Skeletal muscle satellite cell (primary cell): ENCODE results near the gene HOXC12.
A peak's percentile ranks its signal among the peaks of the same experiment; 100 is the strongest.

Experiments used
- H3K27me3 ChIP-seq: 2 replicates; pipeline ENCODE4 v1.7.0; 2013; ENCODE audit warnings: low read length; ENCODE audit not compliant: control insufficient read depth, insufficient read depth
- H3K36me3 ChIP-seq: 2 replicates; pipeline ENCODE4 v1.7.0; 2013; ENCODE audit warnings: mild to moderate bottlenecking, control low read depth, low read length; ENCODE audit not compliant: insufficient read depth
- H3K4me1 ChIP-seq: 2 replicates; pipeline ENCODE4 v1.7.0; 2013; ENCODE audit warnings: low read length; ENCODE audit not compliant: control insufficient read depth, insufficient read depth
- H3K4me2 ChIP-seq: 2 replicates; pipeline ENCODE4 v1.7.0; 2013; ENCODE audit warnings: mild to moderate bottlenecking, low read length
- H3K4me3 ChIP-seq: 2 replicates; pipeline ENCODE4 v1.7.0; 2013; ENCODE audit warnings: low read length
- H3K9ac ChIP-seq: 2 replicates; pipeline ENCODE4 v1.7.0; 2013; ENCODE audit warnings: mild to moderate bottlenecking, low read depth, low read length, moderate library complexity
- H3K9me3 ChIP-seq: replicated peaks from 2 replicates; pipeline ENCODE4 v1.7.0; 2013; ENCODE audit warnings: mild to moderate bottlenecking, control low read depth, low read length

HOXC12 gene

GRCh38 chr12:53971686-53972085, 17.0 kb downstream of the HOXC12 start:
- Histone ChIP-seq H3K4me2 (peak overlapping the region; percentile 99), H3K27me3 (no peaks in the 10 kb centered on the region), H3K9me3 (no peaks in the 10 kb centered on the region), H3K4me3 (peak overlapping the region; percentile 94), H3K36me3 (peaks cover 10% of the 10 kb centered on the region), H3K4me1 (peaks cover 45% of the 10 kb centered on the region), H3K9ac (peak overlapping the region; percentile 95)

DNA sequence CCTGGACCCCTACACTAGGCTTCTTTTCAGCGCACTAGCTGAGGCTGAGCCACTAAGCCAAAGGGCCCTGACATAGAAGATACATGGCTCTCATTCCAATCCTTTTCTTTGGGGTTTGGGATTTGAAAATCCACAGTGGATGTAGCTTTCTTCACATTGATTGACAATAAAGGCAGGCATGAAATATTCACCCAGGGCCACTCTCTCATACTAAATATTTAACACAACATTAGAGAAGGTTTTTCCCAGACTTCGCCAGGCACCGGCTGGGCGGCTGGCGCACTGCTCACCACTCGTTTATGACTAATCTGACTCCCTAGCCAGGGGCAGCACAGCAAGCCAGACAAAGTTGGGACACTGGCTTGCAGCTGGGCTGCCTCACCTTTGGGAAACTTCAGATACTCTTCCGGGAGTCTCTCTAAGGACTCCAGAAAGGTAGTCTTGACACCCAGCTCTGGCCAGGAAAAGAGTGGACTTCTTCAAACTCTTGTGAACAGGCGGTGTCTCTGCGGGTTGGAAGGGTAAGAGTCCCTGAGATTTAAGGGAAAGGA, 17.5 kb downstream of the HOXC12 start:
- peaks cover 50% of the 10 kb centered on the region for H3K4me1 ChIP-seq
- H3K4me3 ChIP-seq, result peak overlapping the region; percentile 94
- peak overlapping the region; percentile 95 for H3K9ac ChIP-seq
- peak overlapping the region; percentile 99 for H3K4me2 ChIP-seq
- no peaks in the 10 kb centered on the region for H3K27me3 ChIP-seq
- peaks cover 10% of the 10 kb centered on the region for H3K36me3 ChIP-seq
- H3K9me3 ChIP-seq, result no peaks in the 10 kb centered on the region

DNA sequence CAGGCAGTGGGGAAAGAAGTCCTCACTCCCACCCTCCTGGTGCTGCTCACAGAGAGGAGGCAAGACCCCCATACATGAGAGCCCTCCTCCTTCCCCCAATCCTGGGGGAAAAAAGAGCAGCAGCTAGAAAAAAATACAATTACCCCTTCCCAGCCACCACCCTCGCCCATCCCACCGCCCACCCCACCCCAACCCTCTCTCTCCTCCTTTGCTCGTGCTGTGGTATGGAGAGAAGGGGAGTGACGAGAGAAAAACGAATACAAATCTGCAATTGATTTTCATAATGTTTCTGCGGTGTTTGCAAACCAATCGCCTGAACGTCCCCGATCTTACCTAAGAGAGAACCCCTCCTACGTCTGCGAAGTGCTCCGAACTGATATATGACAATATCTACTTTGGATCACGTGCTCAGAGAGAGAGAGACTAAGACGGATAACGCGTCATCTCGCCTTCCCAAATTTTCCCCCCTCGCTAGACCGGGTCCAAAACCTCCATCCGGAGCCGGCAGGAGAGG, 18.1 kb downstream of the HOXC12 start, which contains the start of gene HOXC11:
TSS of gene HOXC11 (plus strand) at position 405 of the 514 bp plus-strand sequence. CDS start 116 bp downstream, outside the sequence.
- H3K4me1 ChIP-seq, result peaks cover 56% of the 10 kb centered on the region
- H3K9me3 ChIP-seq, result no peaks in the 10 kb centered on the region
- peak within 1 kb of the TSS; percentile 95 for H3K9ac ChIP-seq
- peaks cover 10% of the 10 kb centered on the region for H3K36me3 ChIP-seq
- peak within 1 kb of the TSS; percentile 94 for H3K4me3 ChIP-seq
- H3K4me2 ChIP-seq, result peak within 1 kb of the TSS; percentile 99
- H3K27me3 ChIP-seq, result no peaks in the 10 kb centered on the region

- Histone ChIP-seq H3K9me3 (no peaks in the 10 kb centered on the region), H3K4me3 (peak overlapping the region; percentile 94), H3K9ac (peak overlapping the region; percentile 95), H3K4me1 (peaks cover 60% of the 10 kb centered on the region), H3K36me3 (peaks cover 10% of the 10 kb centered on the region), H3K4me2 (peak overlapping the region; percentile 99), H3K27me3 (no peaks in the 10 kb centered on the region)
Observed at GRCh38 chr12:53973236-53974042, 18.7 kb downstream of the HOXC12 start.

- Histone ChIP-seq H3K4me3 (peak within 1 kb of the TSS; percentile 94), H3K4me1 (peaks cover 60% of the 10 kb centered on the region), H3K9me3 (no peaks in the 10 kb centered on the region), H3K9ac (peak within 1 kb of the TSS; percentile 95), H3K27me3 (no peaks in the 10 kb centered on the region), H3K36me3 (peaks cover 10% of the 10 kb centered on the region), H3K4me2 (peak within 1 kb of the TSS; percentile 99)
Observed at GRCh38 chr12:53974084-53975063, 19.7 kb downstream of the HOXC12 start, which contains the start of gene HOTAIR. Gene HOTAIR, minus strand, starts transcription at chr12:53974954.

- peaks cover 10% of the 10 kb centered on the region for H3K36me3 ChIP-seq
- peaks cover 60% of the 10 kb centered on the region for H3K4me1 ChIP-seq
- no peaks in the 10 kb centered on the region for H3K9me3 ChIP-seq
- H3K4me2 ChIP-seq, result peak overlapping the region; percentile 99
- peak overlapping the region; percentile 95 for H3K9ac ChIP-seq
- peak overlapping the region; percentile 94 for H3K4me3 ChIP-seq
- no peaks in the 10 kb centered on the region for H3K27me3 ChIP-seq
Observed at GRCh38 chr12:53975064-53975471, 20.4 kb downstream of the HOXC12 start.

GRCh38 chr12:53975479-53976152, 20.9 kb downstream of the HOXC12 start:
- Histone ChIP-seq H3K9ac (peak overlapping the region; percentile 95), H3K4me2 (peak overlapping the region; percentile 99), H3K27me3 (no peaks in the 10 kb centered on the region), H3K36me3 (peaks cover 10% of the 10 kb centered on the region), H3K4me3 (peak overlapping the region; percentile 94), H3K4me1 (peaks cover 57% of the 10 kb centered on the region), H3K9me3 (no peaks in the 10 kb centered on the region)

DNA sequence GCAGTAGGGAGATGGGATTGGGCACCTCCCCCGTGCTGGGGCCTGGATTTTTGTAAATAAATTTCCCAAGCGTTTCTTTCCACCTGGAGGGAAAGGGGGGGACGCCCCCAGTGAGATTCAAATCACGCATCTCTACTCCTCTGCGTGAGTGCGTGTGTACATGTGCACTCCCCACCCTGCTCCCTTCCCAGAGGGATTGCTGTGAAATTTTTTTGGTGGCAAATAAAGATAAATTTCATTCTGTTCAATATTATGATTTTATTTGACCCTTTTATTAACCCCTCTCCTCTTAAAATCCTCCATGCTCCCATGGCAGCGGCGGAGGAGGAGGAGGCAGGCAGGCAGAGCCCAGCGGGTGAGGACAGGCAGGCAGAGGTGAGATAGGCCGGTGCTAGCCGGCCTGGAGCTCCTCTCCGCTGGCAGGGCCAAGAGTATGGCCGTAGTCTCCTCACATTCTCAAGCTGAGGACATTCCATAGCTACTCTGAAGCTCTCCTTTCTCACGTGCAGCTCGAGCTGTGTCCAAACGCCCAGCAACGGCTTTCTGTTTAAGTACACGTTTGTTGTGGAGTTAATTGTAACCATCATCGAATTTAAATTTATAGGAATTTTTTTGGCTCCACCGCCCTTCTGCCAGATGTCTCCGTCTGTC, 21.6 kb downstream of the HOXC12 start:
- H3K27me3 ChIP-seq, result no peaks in the 10 kb centered on the region
- no peaks in the 10 kb centered on the region for H3K9me3 ChIP-seq
- peaks cover 10% of the 10 kb centered on the region for H3K36me3 ChIP-seq
- peak overlapping the region; percentile 94 for H3K4me3 ChIP-seq
- peaks cover 54% of the 10 kb centered on the region for H3K4me1 ChIP-seq
- peak overlapping the region; percentile 99 for H3K4me2 ChIP-seq
- H3K9ac ChIP-seq, result peak overlapping the region; percentile 95

DNA sequence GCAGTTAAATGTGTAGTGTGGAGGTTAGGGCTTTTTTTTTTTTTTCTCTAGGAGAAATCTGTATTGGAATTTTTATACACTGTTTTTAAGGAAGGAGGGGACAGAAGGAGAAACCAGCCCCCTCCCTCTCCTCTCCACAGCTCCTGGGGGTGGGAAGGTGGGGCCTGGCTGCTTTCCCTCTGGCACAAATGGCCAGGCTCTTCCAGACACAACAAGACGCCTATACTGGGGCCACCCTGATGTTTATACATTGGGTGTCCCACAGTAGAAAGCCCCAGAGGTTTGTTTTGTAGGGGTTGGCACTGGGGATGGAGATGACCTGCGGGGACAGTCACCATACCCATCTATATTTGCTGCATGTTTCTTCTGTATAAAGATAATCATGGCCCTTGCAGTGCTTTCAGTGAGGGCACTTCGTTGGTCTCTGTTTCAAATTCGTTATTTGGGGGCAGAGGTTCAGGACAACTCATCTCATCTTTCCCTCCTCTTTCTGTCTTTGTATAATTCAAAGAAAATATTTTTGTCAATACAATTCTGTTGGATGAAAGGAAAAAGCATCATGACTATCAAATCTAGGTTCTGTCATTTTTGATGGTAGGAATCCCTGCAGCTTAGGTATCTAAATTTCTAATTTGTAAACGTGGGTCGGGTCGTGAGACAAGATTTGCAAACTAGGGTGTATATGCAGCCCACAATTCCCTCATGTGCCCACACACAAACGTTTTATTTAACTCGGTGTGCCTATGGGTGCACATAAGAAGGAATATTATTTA, 22.3 kb downstream of the HOXC12 start:
- Histone ChIP-seq H3K4me3 (peak overlapping the region; percentile 94), H3K4me1 (peaks cover 47% of the 10 kb centered on the region), H3K9ac (peak overlapping the region; percentile 95), H3K4me2 (peak overlapping the region; percentile 99), H3K36me3 (peaks cover 10% of the 10 kb centered on the region), H3K27me3 (no peaks in the 10 kb centered on the region), H3K9me3 (no peaks in the 10 kb centered on the region)
